Liver (tissue), 9 donors: ENCODE results near the gene CCBE1. TPM values are rescaled to one million over a fixed set of nuclear protein-coding genes. Genes with fewer than 3 reads are reported as not detected.

ENCODE experiments used
- DNase-seq: peaks from one replicate; pipeline ENCODE4 v3.0.0-alpha.2; 2017; ENCODE audit warnings: low spot score
- H3K27ac ChIP-seq, 2 donors: one replicate each; pipeline ENCODE4 v1.7.0; 2013; ENCODE audit warnings: inconsistent platforms in 2 of 2, low read length in 2 of 2, control low read depth in 1 of 2, low read depth in 1 of 2, mild to moderate bottlenecking in 1 of 2
- H3K27me3 ChIP-seq, 4 donors: one replicate each; pipeline versions ENCODE4 v1.6.1 to v1.7.0; 2013; ENCODE audit warnings: low read length in 3 of 4, inconsistent platforms in 1 of 4, mild to moderate bottlenecking in 1 of 4, moderate library complexity in 1 of 4; ENCODE audit not compliant: control insufficient read depth in 4 of 4, insufficient read depth in 4 of 4
- H3K36me3 ChIP-seq, 4 donors: one replicate each; pipeline versions ENCODE4 v1.6.1 to v1.7.0; 2013; ENCODE audit warnings: low read length in 3 of 4, mild to moderate bottlenecking in 3 of 4, low read depth in 1 of 4, moderate library complexity in 1 of 4; ENCODE audit not compliant: control insufficient read depth in 4 of 4, insufficient read depth in 3 of 4
- H3K4me1 ChIP-seq, 4 donors: one replicate each; pipeline versions ENCODE4 v1.6.1 to v1.7.0; 2013; ENCODE audit warnings: low read length in 3 of 4, mild to moderate bottlenecking in 3 of 4, moderate library complexity in 1 of 4; ENCODE audit not compliant: control insufficient read depth in 4 of 4, insufficient read depth in 4 of 4
- H3K4me3 ChIP-seq, 3 donors: one replicate each; pipeline versions ENCODE4 v1.6.1 to v1.7.0; 2013; ENCODE audit warnings: low read length in 3 of 3, control low read depth in 1 of 3, low read depth in 1 of 3, mild to moderate bottlenecking in 1 of 3
- H3K9ac ChIP-seq, 2 donors: one replicate each; pipeline ENCODE4 v1.7.0; 2013; ENCODE audit warnings: low read length in 2 of 2, mild to moderate bottlenecking in 2 of 2, moderate library complexity in 2 of 2, control low read depth in 1 of 2, low read depth in 1 of 2
- H3K9me3 ChIP-seq, 4 donors: one replicate each; pipeline versions ENCODE4 v1.6.1 to v1.7.0; 2013; ENCODE audit warnings: low read length in 3 of 4; ENCODE audit not compliant: control insufficient read depth in 4 of 4
- ATF3 ChIP-seq: IDR thresholded peaks from 2 replicates; pipeline ENCODE4 v1.6.1; 2016; ENCODE audit warnings: antibody characterized with exemption
- CTCF ChIP-seq: fragments of 150-350 bp; IDR thresholded peaks from 2 replicates; pipeline ENCODE4 v1.5.1; 2017; ENCODE audit warnings: improper control_type of control experiment, low read depth, low read length; ENCODE audit not compliant: missing input control
- EGR1 ChIP-seq, 2 donors: IDR thresholded peaks; 2 replicates each; pipeline ENCODE4 v1.6.1; 2016 to 2018; ENCODE audit warnings: antibody characterized with exemption in 2 of 2, low read depth in 2 of 2
- FOXA1 ChIP-seq: IDR thresholded peaks from 2 replicates; pipeline ENCODE4 v1.6.1; 2016; ENCODE audit warnings: antibody characterized with exemption
- FOXA2 ChIP-seq: IDR thresholded peaks from 2 replicates; pipeline ENCODE4 v1.6.1; 2016; ENCODE audit warnings: antibody characterized with exemption
- GABPA ChIP-seq, 2 donors: IDR thresholded peaks in 1 of 2; conservative IDR thresholded peaks in 1 of 2; 2 replicates each; pipeline ENCODE4 v1.6.1; 2016; ENCODE audit warnings: antibody characterized with exemption in 2 of 2, mild to moderate bottlenecking in 1 of 2, moderate library complexity in 1 of 2
- HNF4A ChIP-seq, 2 donors: conservative IDR thresholded peaks; 2 replicates each; pipeline ENCODE4 v1.6.1; 2016; ENCODE audit warnings: antibody characterized with exemption in 2 of 2, mild to moderate bottlenecking in 2 of 2
- HNF4G ChIP-seq: IDR thresholded peaks from 2 replicates; pipeline ENCODE4 v1.6.1; 2016; ENCODE audit warnings: antibody characterized with exemption
- JUND ChIP-seq, 2 donors: IDR thresholded peaks; 2 replicates each; pipeline ENCODE4 v1.6.1; 2016; ENCODE audit warnings: antibody characterized with exemption in 2 of 2
- MAX ChIP-seq: IDR thresholded peaks from 2 replicates; pipeline ENCODE4 v1.6.1; 2016; ENCODE audit warnings: antibody characterized with exemption
- NR2F2 ChIP-seq: IDR thresholded peaks from 2 replicates; pipeline ENCODE4 v1.6.1; 2016; ENCODE audit warnings: antibody characterized with exemption
- RAD21 ChIP-seq, 2 donors: IDR thresholded peaks; 2 replicates each; pipeline ENCODE4 v1.6.1; 2016; ENCODE audit warnings: antibody characterized with exemption in 2 of 2, mild to moderate bottlenecking in 2 of 2
- REST ChIP-seq: IDR thresholded peaks from 2 replicates; pipeline ENCODE4 v1.6.1; 2016; ENCODE audit warnings: antibody characterized with exemption, mild to moderate bottlenecking
- RXRA ChIP-seq, 2 donors: IDR thresholded peaks; 2 replicates each; pipeline ENCODE4 v1.6.1; 2017 to 2018; ENCODE audit warnings: antibody characterized with exemption in 2 of 2, mild to moderate bottlenecking in 1 of 2
- SP1 ChIP-seq: IDR thresholded peaks from 2 replicates; pipeline ENCODE4 v1.6.1; 2018; ENCODE audit warnings: antibody characterized with exemption, mild to moderate bottlenecking
- TAF1 ChIP-seq: conservative IDR thresholded peaks from 2 replicates; pipeline ENCODE4 v1.6.1; 2016; ENCODE audit warnings: antibody characterized with exemption, mild to moderate bottlenecking
- YY1 ChIP-seq: IDR thresholded peaks from 2 replicates; pipeline ENCODE4 v1.6.1; 2016; ENCODE audit warnings: antibody characterized with exemption, mild to moderate bottlenecking
- WGBS: extraction: QIAGEN DNeasy Blood & Tissue Kit; methylation state at CpG from one replicate; pipeline ENCODE4 v1.1.7; 2013; 5-methylcytosine and 5-hydroxymethylcytosine counted together
- polyA plus RNA-seq, 2 donors: library from polyadenylated mRNA; stranded (reverse) in 1 of 2; unstranded in 1 of 2; fragments of 200-250 nt in 1 of 2; fragments of >200 nt in 1 of 2; fragmentation: Nextera tagmentation in 1 of 2; extraction: Ambion mirVana in 1 of 2; gene quantifications; one replicate each; pipeline versions ENCODE4 v1.2.1 to v1.2.3, GENCODE V29; 2013 to 2015
- total RNA-seq, 2 donors: library from RNA; depleted of rRNA; stranded (reverse); fragments of >200 nt; gene quantifications; one replicate each; pipeline ENCODE4 v1.2.3, GENCODE V29; 2014
- TF ChIP-seq, protein P1 (sequence below): IDR thresholded peaks from 2 replicates; pipeline ENCODE4 v1.6.1; 2016; ENCODE audit warnings: antibody characterized with exemption
- donor health status: healthy.
- donor health status: healthy.
- donor health status: healthy.
- donor health status: healthy.
- donor health status: healthy.

The CCBE1 gene
- total and polyA plus RNA-seq, 4 donors, result 1.8 to 2.6 (median 2.2) TPM

DNA sequence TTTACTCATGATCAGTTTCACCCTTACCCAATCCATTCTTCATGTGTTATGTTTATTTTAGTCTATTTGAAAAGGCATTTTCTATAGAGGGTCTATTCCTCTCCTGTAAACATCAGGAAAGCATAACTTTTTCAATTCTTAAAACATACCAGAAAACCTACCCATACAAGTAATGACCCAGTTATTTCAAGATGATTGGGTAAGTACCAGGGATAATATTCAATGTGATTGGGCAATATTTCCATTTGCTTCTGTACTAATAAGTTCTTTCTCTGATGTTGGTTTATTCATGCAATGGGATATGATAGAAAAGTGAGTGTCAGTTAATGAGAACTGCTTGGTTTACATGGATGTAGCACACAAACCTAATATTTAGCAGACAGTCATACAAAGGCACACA, 87.6 kb downstream of the CCBE1 start:
- Histone ChIP-seq H3K27ac (no peak overlapping the region), H3K27me3 (no peaks in the 10 kb centered on the region), H3K4me1 (no peaks in the 10 kb centered on the region), H3K4me3 (no peak overlapping the region), H3K9ac (no peak overlapping the region), H3K9me3 (no peaks in the 10 kb centered on the region), H3K36me3 (no peaks in the 10 kb centered on the region)
- no peak for TF ChIP-seq REST
- no peak for TF ChIP-seq TAF1
- no peak for TF ChIP-seq HNF4G
- TF ChIP-seq RXRA (IDR thresholded peaks at IDR 0.05), result no peak
- TF ChIP-seq GABPA (IDR thresholded peaks at IDR 0.05 in 1 of 2, conservative IDR thresholded peaks at IDR 0.05 in 1 of 2), result no peak
- TF ChIP-seq SP1, result no peak
- TF ChIP-seq JUND (IDR thresholded peaks at IDR 0.05), result no peak
- TF ChIP-seq, protein P1, sequence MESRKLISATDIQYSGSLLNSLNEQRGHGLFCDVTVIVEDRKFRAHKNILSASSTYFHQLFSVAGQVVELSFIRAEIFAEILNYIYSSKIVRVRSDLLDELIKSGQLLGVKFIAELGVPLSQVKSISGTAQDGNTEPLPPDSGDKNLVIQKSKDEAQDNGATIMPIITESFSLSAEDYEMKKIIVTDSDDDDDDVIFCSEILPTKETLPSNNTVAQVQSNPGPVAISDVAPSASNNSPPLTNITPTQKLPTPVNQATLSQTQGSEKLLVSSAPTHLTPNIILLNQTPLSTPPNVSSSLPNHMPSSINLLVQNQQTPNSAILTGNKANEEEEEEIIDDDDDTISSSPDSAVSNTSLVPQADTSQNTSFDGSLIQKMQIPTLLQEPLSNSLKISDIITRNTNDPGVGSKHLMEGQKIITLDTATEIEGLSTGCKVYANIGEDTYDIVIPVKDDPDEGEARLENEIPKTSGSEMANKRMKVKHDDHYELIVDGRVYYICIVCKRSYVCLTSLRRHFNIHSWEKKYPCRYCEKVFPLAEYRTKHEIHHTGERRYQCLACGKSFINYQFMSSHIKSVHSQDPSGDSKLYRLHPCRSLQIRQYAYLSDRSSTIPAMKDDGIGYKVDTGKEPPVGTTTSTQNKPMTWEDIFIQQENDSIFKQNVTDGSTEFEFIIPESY, result no peak
- TF ChIP-seq FOXA2, result no peak
- TF ChIP-seq HNF4A (conservative IDR thresholded peaks at IDR 0.05), result no peak
- no peak for TF ChIP-seq ATF3
- TF ChIP-seq MAX, result no peak
- no peak for TF ChIP-seq EGR1 (IDR thresholded peaks at IDR 0.05; ENCODE audit: low read depth in 2 of 2)
- no peak for TF ChIP-seq FOXA1
- no peak for TF ChIP-seq CTCF
- no peak for TF ChIP-seq RAD21 (IDR thresholded peaks at IDR 0.05)
- TF ChIP-seq NR2F2, result no peak
- no peak for TF ChIP-seq YY1
- DNase-seq, result no peak

- no peak overlapping the region for H3K4me3 ChIP-seq
- H3K9me3 ChIP-seq, result no peaks in the 10 kb centered on the region
- no peaks in the 10 kb centered on the region for H3K36me3 ChIP-seq
- TF ChIP-seq EGR1 (IDR thresholded peaks at IDR 0.05; ENCODE audit: low read depth in 2 of 2) (no peak), HNF4A (conservative IDR thresholded peaks at IDR 0.05) (peak; percentile 11 to 58)
- H3K4me1 ChIP-seq, result no peaks in the 10 kb centered on the region
- peak overlapping the region in 1 of 2 donors; percentile 42 for H3K27ac ChIP-seq
- no peaks in the 10 kb centered on the region for H3K27me3 ChIP-seq
- 72% methylated on average over 7 of the region's 7 CpGs for WGBS
- no peak overlapping the region for H3K9ac ChIP-seq
- DNase-seq, result no peak
These were observed 89.8 kb downstream of the CCBE1 start for GRCh38 chr18:59607471-59607870.
